ENCODE data around the gene SLX9. TPM values are rescaled to one million over a fixed set of nuclear protein-coding genes. Genes with fewer than 3 reads are reported as not detected.

The SLX9 gene
- total RNA-seq, 4 donors from 2014 or later, result 11.9 to 26.2 (median 16.1) TPM

- ATAC-seq (ENCODE audit: low FRiP score), result no peak
- no peak for DNase-seq (ENCODE audit: low spot score)
- TF ChIP-seq CTCF (IDR thresholded peaks at IDR 0.05), result no peak
These were observed 60.9 kb downstream of the SLX9 start for GRCh38 chr21:45000637-45001133.

GRCh38 chr21:45001134-45002095 lies 61.6 kb downstream of the SLX9 start:
- peak; percentile 59 for ATAC-seq (ENCODE audit: low FRiP score)
- no peak for DNase-seq (ENCODE audit: low spot score)

GRCh38 chr21:45002381-45003204 lies 62.8 kb downstream of the SLX9 start:
- ATAC-seq (ENCODE audit: low FRiP score) (no peak), DNase-seq (ENCODE audit: low spot score) (no peak)
- no peak for TF ChIP-seq CTCF (IDR thresholded peaks at IDR 0.05)

More at GRCh38 chr21:45001134-45002095, 61.6 kb downstream of the SLX9 start:
- no peak for TF ChIP-seq CTCF (IDR thresholded peaks at IDR 0.05)

GRCh38 chr21:45003331-45004058 lies 63.7 kb downstream of the SLX9 start:
- DNase-seq (ENCODE audit: low spot score), result no peak
- TF ChIP-seq CTCF (IDR thresholded peaks at IDR 0.05), result no peak
- peak; percentile 15 for ATAC-seq (ENCODE audit: low FRiP score)

- DNase-seq (ENCODE audit: low spot score), result no peak
- no peak for TF ChIP-seq CTCF (IDR thresholded peaks at IDR 0.05)
- ATAC-seq (ENCODE audit: low FRiP score), result peak; percentile 20
These were observed 64.2 kb downstream of the SLX9 start for GRCh38 chr21:45004059-45004422.

GRCh38 chr21:45004481-45005247 lies 64.8 kb downstream of the SLX9 start:
- DNase-seq (ENCODE audit: low spot score) (no peak), ATAC-seq (ENCODE audit: low FRiP score) (peak; percentile 39)
- no peak for TF ChIP-seq CTCF (IDR thresholded peaks at IDR 0.05)

All from omental fat pad (tissue), 4 donors.